ENCODE measurements around the gene ZNF587B. TPM values are rescaled to one million over a fixed set of nuclear protein-coding genes. Genes with fewer than 3 reads are reported as not detected.
"Not testable (repeated sequence)": the region's sequence is repeated elsewhere in the genome, so short reads cannot be mapped to it uniquely, and the experiment has no call there.

Gene ZNF587B
- polyA plus RNA-seq, 4 donors, result 11.3 to 14.1 (median 13.6) TPM

- DNase-seq (ENCODE audit: low read depth in 4 of 4, low spot score in 3 of 4), result no peak
Observed at GRCh38 chr19:57867868-57868492, 37.9 kb downstream of the ZNF587B start.

- DNase-seq (ENCODE audit: low read depth in 4 of 4, low spot score in 3 of 4), result not testable (repeated sequence)
Observed at GRCh38 chr19:57869655-57870054, 39.6 kb downstream of the ZNF587B start.

- DNase-seq (ENCODE audit: low read depth in 4 of 4, low spot score in 3 of 4), result no peak
Observed at GRCh38 chr19:57870225-57870624, 40.1 kb downstream of the ZNF587B start.

- DNase-seq (ENCODE audit: low read depth in 4 of 4, low spot score in 3 of 4), result no peak
Observed at GRCh38 chr19:57872450-57872849, 42.4 kb downstream of the ZNF587B start.

GRCh38 chr19:57873883-57874799 is 44.0 kb downstream of the ZNF587B start:
- not testable (repeated sequence) for DNase-seq (ENCODE audit: low read depth in 4 of 4, low spot score in 3 of 4)

- DNase-seq (ENCODE audit: low read depth in 4 of 4, low spot score in 3 of 4), result no peak
Observed at GRCh38 chr19:57886046-57886445, 55.9 kb downstream of the ZNF587B start.

- peak in 2 of 4 donors; percentile 29 to 35 for DNase-seq (ENCODE audit: low read depth in 4 of 4, low spot score in 3 of 4)
Observed at GRCh38 chr19:57887195-57887941, 57.3 kb downstream of the ZNF587B start.

- no peak for DNase-seq (ENCODE audit: low read depth in 4 of 4, low spot score in 3 of 4)
Observed at GRCh38 chr19:57888107-57888559, 58.0 kb downstream of the ZNF587B start.

GRCh38 chr19:57888560-57889231 is 58.6 kb downstream of the ZNF587B start, which contains the start of gene ZNF814:
Gene ZNF814, minus strand, starts transcription at chr19:57889037. Its CDS starts 235 bp downstream, at chr19:57888802.
- peak; percentile 67 to 77 (median 74) for DNase-seq (ENCODE audit: low read depth in 4 of 4, low spot score in 3 of 4)

- not testable (repeated sequence) for DNase-seq (ENCODE audit: low read depth in 4 of 4, low spot score in 3 of 4)
Observed at GRCh38 chr19:57890706-57891105, 60.6 kb downstream of the ZNF587B start.

Other genes starting within 250 kb of the ZNF587B start
- 10 to 100 TPM; 16.3 to 21.1 (median 18.8) TPM for gene ZIK1, start 246.2 kb upstream of the ZNF587B start, polyA plus RNA-seq (ENCODE audit: insufficient read length in 4 of 4)
- gene ZNF530, start 230.4 kb upstream of the ZNF587B start, polyA plus RNA-seq (ENCODE audit: insufficient read length in 4 of 4), result 1 to 10 TPM; 4.3 to 5.3 (median 5.1) TPM
- 10 to 100 TPM; 25.6 to 28.3 (median 26.8) TPM for gene ZNF134, start 216.1 kb upstream of the ZNF587B start, polyA plus RNA-seq (ENCODE audit: insufficient read length in 4 of 4)
- gene ZNF211, start 197.1 kb upstream of the ZNF587B start, polyA plus RNA-seq (ENCODE audit: insufficient read length in 4 of 4), result 10 to 100 TPM; 26.8 to 49.0 (median 34.0) TPM
- under 1 TPM in 1 of 4 donors, not detected in 3; 0.05 TPM for gene ZSCAN4, start 161.4 kb upstream of the ZNF587B start, polyA plus RNA-seq (ENCODE audit: insufficient read length in 4 of 4)
- gene ZNF551, start 148.3 kb upstream of the ZNF587B start, polyA plus RNA-seq (ENCODE audit: insufficient read length in 4 of 4), result 10 to 100 TPM; 12.6 to 16.3 (median 15.2) TPM
- gene ZNF154, start 121.1 kb upstream of the ZNF587B start, polyA plus RNA-seq (ENCODE audit: insufficient read length in 4 of 4), result 10 to 100 TPM; 24.8 to 30.9 (median 29.8) TPM
- 10 to 100 TPM; 15.6 to 20.8 (median 19.0) TPM for gene ZNF671, start 102.7 kb upstream of the ZNF587B start, polyA plus RNA-seq (ENCODE audit: insufficient read length in 4 of 4)
- 10 to 100 TPM; 31.8 to 40.0 (median 37.2) TPM for gene ZNF776, start 83.5 kb upstream of the ZNF587B start, polyA plus RNA-seq (ENCODE audit: insufficient read length in 4 of 4)
- gene ZNF586, start 60.6 kb upstream of the ZNF587B start, polyA plus RNA-seq (ENCODE audit: insufficient read length in 4 of 4), result 10 to 100 TPM; 19.7 to 23.8 (median 20.9) TPM
- 10 to 100 TPM; 14.4 to 19.5 (median 15.7) TPM for gene ZNF552, start 15.4 kb upstream of the ZNF587B start, polyA plus RNA-seq (ENCODE audit: insufficient read length in 4 of 4)
- gene ZNF587, start 19.6 kb downstream of the ZNF587B start, polyA plus RNA-seq (ENCODE audit: insufficient read length in 4 of 4), result 10 to 100 TPM; 19.8 to 30.7 (median 24.3) TPM
- 10 to 100 TPM; 45.2 to 66.4 (median 52.7) TPM for gene ZNF814, start 58.7 kb downstream of the ZNF587B start, polyA plus RNA-seq (ENCODE audit: insufficient read length in 4 of 4)
- gene ZNF417, start 86.3 kb downstream of the ZNF587B start, polyA plus RNA-seq (ENCODE audit: insufficient read length in 4 of 4), result 10 to 100 TPM; 20.3 to 23.1 (median 21.8) TPM
- 10 to 100 TPM; 19.0 to 21.9 (median 19.5) TPM for gene ZNF418, start 105.1 kb downstream of the ZNF587B start, polyA plus RNA-seq (ENCODE audit: insufficient read length in 4 of 4)
- 10 to 100 TPM in 1 of 4 donors, 1 to 10 TPM in 3; 8.1 to 10.3 (median 9.1) TPM for gene ZNF256, start 117.4 kb downstream of the ZNF587B start, polyA plus RNA-seq (ENCODE audit: insufficient read length in 4 of 4)
- 1 to 10 TPM; 1.4 to 3.5 (median 1.7) TPM for gene C19orf18, start 144.2 kb downstream of the ZNF587B start, polyA plus RNA-seq (ENCODE audit: insufficient read length in 4 of 4)
- gene ZNF606, start 172.5 kb downstream of the ZNF587B start, polyA plus RNA-seq (ENCODE audit: insufficient read length in 4 of 4), result 10 to 100 TPM; 30.7 to 33.9 (median 32.3) TPM
- 1 to 10 TPM; 2.0 to 5.7 (median 3.9) TPM for gene ZSCAN1, start 203.7 kb downstream of the ZNF587B start, polyA plus RNA-seq (ENCODE audit: insufficient read length in 4 of 4)
- 10 to 100 TPM; 18.6 to 23.1 (median 22.2) TPM for gene ZNF135, start 229.0 kb downstream of the ZNF587B start, polyA plus RNA-seq (ENCODE audit: insufficient read length in 4 of 4)

Measured in right renal pelvis (tissue), 4 donors.